Astrocyte (in vitro differentiated cells and primary cell): Measurements from ENCODE around the gene TMIE. TPM values are rescaled to one million over a fixed set of nuclear protein-coding genes. Genes with fewer than 3 reads are reported as not detected.

Experiments
- DNase-seq: peaks from one replicate; pipeline ENCODE4 v3.0.0-alpha.2; 2010; ENCODE audit warnings: low read depth
- FAIRE-seq: peaks from 2 replicates; lab custom pipeline; 2011; peaks lifted over from hg19 to GRCh38; lab: Jason Lieb, UNC
- H2AFZ ChIP-seq: 2 replicates; pipeline ENCODE4 v1.6.0; 2012; ENCODE audit warnings: low read depth, low read length, inconsistent platforms
- H3K27ac ChIP-seq: 2 replicates; pipeline ENCODE4 v1.5.1; 2011; ENCODE audit warnings: low read depth, low read length, inconsistent platforms
- H3K27me3 ChIP-seq: 2 replicates; pipeline ENCODE4 v1.6.0; 2011; ENCODE audit warnings: low read length, inconsistent platforms; ENCODE audit not compliant: insufficient read depth
- H3K36me3 ChIP-seq: 2 replicates; pipeline ENCODE4 v1.5.1; 2011; ENCODE audit warnings: low read length, inconsistent platforms; ENCODE audit not compliant: insufficient read depth
- H3K4me1 ChIP-seq: 2 replicates; pipeline ENCODE4 v1.5.1; 2011; ENCODE audit warnings: low read length, inconsistent platforms; ENCODE audit not compliant: insufficient read depth
- H3K4me2 ChIP-seq: 2 replicates; pipeline ENCODE4 v1.6.0; 2012; ENCODE audit warnings: low read length, inconsistent platforms
- H3K4me3 ChIP-seq: 2 replicates; pipeline ENCODE4 v1.5.1; 2011; ENCODE audit warnings: low read depth, mild to moderate bottlenecking, low read length, inconsistent platforms; ENCODE audit not compliant: insufficient read depth
- H3K79me2 ChIP-seq: 2 replicates; pipeline ENCODE4 v1.6.0; 2012; ENCODE audit warnings: mild to moderate bottlenecking, low read length, inconsistent platforms; ENCODE audit not compliant: insufficient read depth
- H3K9ac ChIP-seq: 2 replicates; pipeline ENCODE4 v1.6.0; 2012; ENCODE audit warnings: mild to moderate bottlenecking, low read length, inconsistent platforms
- H3K9me3 ChIP-seq: 2 replicates; pipeline ENCODE4 v1.5.1; 2012; ENCODE audit warnings: low read depth, mild to moderate bottlenecking, low read length, inconsistent platforms; ENCODE audit not compliant: insufficient read depth
- H4K20me1 ChIP-seq: 2 replicates; pipeline ENCODE4 v1.6.0; 2012; ENCODE audit warnings: low read length, inconsistent platforms; ENCODE audit not compliant: insufficient read depth
- H3K27ac Mint-ChIP-seq: one replicate; pipeline ENCODE4 v1.8.0; 2021; ENCODE audit warnings: mild to moderate bottlenecking, mixed read lengths; ENCODE audit not compliant: unreplicated experiment
- H3K27me3 Mint-ChIP-seq: one replicate; pipeline ENCODE4 v1.8.0; 2021; ENCODE audit warnings: low read depth, mixed read lengths; ENCODE audit not compliant: unreplicated experiment
- H3K36me3 Mint-ChIP-seq: one replicate; pipeline ENCODE4 v1.8.0; 2021; ENCODE audit warnings: low read depth, mixed read lengths; ENCODE audit not compliant: unreplicated experiment
- H3K4me1 Mint-ChIP-seq: one replicate; pipeline ENCODE4 v1.8.0; 2021; ENCODE audit warnings: low read depth, mixed read lengths; ENCODE audit not compliant: unreplicated experiment
- H3K4me3 Mint-ChIP-seq: one replicate; pipeline ENCODE4 v1.8.0; 2021; ENCODE audit warnings: mild to moderate bottlenecking, moderate library complexity, mixed read lengths; ENCODE audit not compliant: unreplicated experiment
- H3K9me3 Mint-ChIP-seq: one replicate; pipeline ENCODE4 v1.8.0; 2021; ENCODE audit warnings: mild to moderate bottlenecking, mixed read lengths; ENCODE audit not compliant: unreplicated experiment
- CTCF ChIP-seq: IDR thresholded peaks from 2 replicates; pipeline ENCODE4 v1.5.1; 2011; ENCODE audit warnings: low read depth, mild to moderate bottlenecking, inconsistent platforms, low read length, moderate library complexity; ENCODE audit not compliant: insufficient read depth
- EZH2 ChIP-seq: IDR thresholded peaks from 2 replicates; pipeline ENCODE4 v1.6.1; 2012; ENCODE audit warnings: mild to moderate bottlenecking, low read length, inconsistent platforms; ENCODE audit not compliant: insufficient read depth
- total RNA-seq: library from RNA; stranded (reverse); gene quantifications from 2 replicates; pipeline ENCODE4 v1.2.1, GENCODE V29; 2021

Gene TMIE
- total RNA-seq, 1 donor from 2014 or later, result 0.34 TPM

- Histone ChIP-seq H3K36me3 (no peaks in the 10 kb centered on the region), H3K27me3 (peaks cover 7% of the 10 kb centered on the region), H2AFZ (no peak overlapping the region), H3K79me2 (no peaks in the 10 kb centered on the region), H3K4me2 (no peak overlapping the region), H3K4me1 (no peaks in the 10 kb centered on the region), H3K9me3 (no peaks in the 10 kb centered on the region), H3K27ac (no peak overlapping the region), H4K20me1 (no peaks in the 10 kb centered on the region), H3K9ac (no peak overlapping the region), H3K4me3 (no peak overlapping the region)
- peaks cover 46% of the 10 kb centered on the region for H3K27me3 Mint-ChIP-seq
- H3K4me1 Mint-ChIP-seq, result no peaks in the 10 kb centered on the region
- peaks cover 2% of the 10 kb centered on the region for H3K9me3 Mint-ChIP-seq
- peaks cover 3% of the 10 kb centered on the region for H3K36me3 Mint-ChIP-seq
- H3K4me3 Mint-ChIP-seq, result no peak overlapping the region
- DNase-seq, result no peak
- FAIRE-seq, result no peak
- no peak overlapping the region for H3K27ac Mint-ChIP-seq
- TF ChIP-seq EZH2 (no peak), CTCF (no peak)
Measured at GRCh38 chr3:46714728-46715506, 13.7 kb downstream of the TMIE start.

GRCh38 chr3:46715507-46716175, 14.4 kb downstream of the TMIE start:
- FAIRE-seq, result no peak
- Mint-ChIP-seq H3K4me1 (no peaks in the 10 kb centered on the region), H3K4me3 (no peak overlapping the region), H3K9me3 (peaks cover 2% of the 10 kb centered on the region), H3K36me3 (peaks cover 3% of the 10 kb centered on the region), H3K27ac (no peak overlapping the region), H3K27me3 (peaks cover 45% of the 10 kb centered on the region)
- Histone ChIP-seq H4K20me1 (no peaks in the 10 kb centered on the region), H3K4me3 (no peak overlapping the region), H3K9ac (no peak overlapping the region), H3K4me1 (no peaks in the 10 kb centered on the region), H3K27me3 (peaks cover 10% of the 10 kb centered on the region), H3K27ac (no peak overlapping the region), H3K36me3 (no peaks in the 10 kb centered on the region), H3K79me2 (no peaks in the 10 kb centered on the region), H3K4me2 (no peak overlapping the region), H3K9me3 (no peaks in the 10 kb centered on the region), H2AFZ (no peak overlapping the region)
- no peak for TF ChIP-seq EZH2
- no peak for TF ChIP-seq CTCF
- no peak for DNase-seq
